Loucy (cell line): Measurements from ENCODE around the gene CCDC186.

Source experiments
- H2AFZ ChIP-seq: fragments of 200-600 bp; sonication (generic); 2 replicates; pipeline ENCODE4 v1.6.0; 2016; ENCODE audit warnings: antibody characterized with exemption, mild to moderate bottlenecking, low read length, moderate library complexity
- H3F3A ChIP-seq: fragments of 200-600 bp; 2 replicates; pipeline ENCODE4 v1.6.0; 2016; ENCODE audit warnings: antibody characterized with exemption, low read depth, mild to moderate bottlenecking
- H3K27me3 ChIP-seq: fragments of 200-600 bp; sonication (generic); 2 replicates; pipeline ENCODE4 v1.6.1; 2014; ENCODE audit warnings: low read length, mild to moderate bottlenecking; ENCODE audit not compliant: insufficient read depth, poor library complexity, severe bottlenecking
- H3K36me3 ChIP-seq: fragments of 200-600 bp; sonication (generic); 2 replicates; pipeline ENCODE4 v1.6.1; 2016; ENCODE audit warnings: low read length; ENCODE audit not compliant: insufficient read depth
- H3K4me1 ChIP-seq: fragments of 200-600 bp; sonication (generic); 2 replicates; pipeline ENCODE4 v1.5.1; 2014; ENCODE audit warnings: low read length, mild to moderate bottlenecking; ENCODE audit not compliant: insufficient read depth, poor library complexity, severe bottlenecking
- H3K4me2 ChIP-seq: fragments of 200-600 bp; sonication (generic); 2 replicates; pipeline ENCODE4 v1.6.0; 2014; ENCODE audit warnings: antibody characterized with exemption, low read length, low read depth, mild to moderate bottlenecking; ENCODE audit not compliant: poor library complexity, severe bottlenecking
- H3K4me3 ChIP-seq: fragments of 200-600 bp; sonication (generic); 2 replicates; pipeline ENCODE4 v1.5.1; 2014; ENCODE audit warnings: low read length, mild to moderate bottlenecking, mixed read lengths; ENCODE audit not compliant: poor library complexity, severe bottlenecking
- H3K79me2 ChIP-seq: fragments of 200-600 bp; sonication (generic); 2 replicates; pipeline ENCODE4 v1.6.1; 2014; ENCODE audit warnings: low read length; ENCODE audit not compliant: insufficient read depth
- H3K9ac ChIP-seq: fragments of 200-600 bp; sonication (generic); 2 replicates; pipeline ENCODE4 v1.6.0; 2014; ENCODE audit warnings: mild to moderate bottlenecking, low read depth, low read length, moderate library complexity; ENCODE audit not compliant: poor library complexity, severe bottlenecking
- H3K9me2 ChIP-seq: fragments of 200-600 bp; sonication (generic); replicated peaks from 2 replicates; pipeline ENCODE4 v1.6.1; 2016; ENCODE audit warnings: low read depth, low read length, mixed read lengths
- H3K9me3 ChIP-seq: fragments of 200-600 bp; sonication (generic); 2 replicates; pipeline ENCODE4 v1.6.1; 2014; ENCODE audit warnings: mild to moderate bottlenecking, antibody characterized with exemption, low read length, low read depth; ENCODE audit not compliant: insufficient read depth
- H4K20me1 ChIP-seq: fragments of 200-600 bp; sonication (generic); 2 replicates; pipeline ENCODE4 v1.6.0; 2014; ENCODE audit warnings: antibody characterized with exemption, low read length, mild to moderate bottlenecking; ENCODE audit not compliant: insufficient read depth, poor library complexity, severe bottlenecking
- EZH2phosphoT487 ChIP-seq: fragments of 200-600 bp; IDR thresholded peaks from 2 replicates; pipeline ENCODE4 v1.6.1; 2018; ENCODE audit warnings: antibody characterized with exemption, mild to moderate bottlenecking, moderate library complexity, borderline replicate concordance
- TF ChIP-seq, protein P1 (sequence below): fragments of 200-600 bp; sonication (generic); conservative IDR thresholded peaks from 2 replicates; pipeline ENCODE4 v1.5.1; 2014; ENCODE audit warnings: mild to moderate bottlenecking, antibody characterized with exemption, low read length

Gene CCDC186

DNA sequence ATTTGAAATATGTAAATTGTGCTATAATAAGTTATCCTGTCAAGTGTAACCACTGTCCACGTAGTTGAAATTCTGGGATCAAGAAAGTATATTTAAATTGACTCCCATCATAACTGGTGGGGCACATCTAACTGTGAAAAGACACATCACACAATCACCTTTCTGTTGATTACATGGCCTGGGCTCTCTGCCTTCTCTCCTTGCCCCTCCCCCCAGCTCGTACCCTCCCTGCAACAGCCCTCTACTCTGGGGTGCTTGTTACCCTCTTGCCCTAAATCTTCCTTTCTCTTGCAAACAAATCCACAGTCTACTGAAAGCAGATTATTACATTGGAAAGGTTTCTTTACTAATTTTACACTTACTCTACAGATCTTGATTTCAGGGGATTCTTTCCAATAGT, 56.3 kb downstream of the CCDC186 start:
- Histone ChIP-seq H3K79me2 (no peaks in the 10 kb centered on the region), H3K27me3 (no peaks in the 10 kb centered on the region), H3K9me2 (no peaks in the 10 kb centered on the region), H3K9me3 (no peaks in the 10 kb centered on the region), H3K4me3 (no peak overlapping the region), H3K4me2 (no peak overlapping the region), H2AFZ (no peak overlapping the region), H4K20me1 (no peaks in the 10 kb centered on the region), H3K4me1 (peaks cover 3% of the 10 kb centered on the region), H3F3A (no peaks in the 10 kb centered on the region), H3K9ac (no peak overlapping the region), H3K36me3 (no peaks in the 10 kb centered on the region)
- TF ChIP-seq, protein P1, sequence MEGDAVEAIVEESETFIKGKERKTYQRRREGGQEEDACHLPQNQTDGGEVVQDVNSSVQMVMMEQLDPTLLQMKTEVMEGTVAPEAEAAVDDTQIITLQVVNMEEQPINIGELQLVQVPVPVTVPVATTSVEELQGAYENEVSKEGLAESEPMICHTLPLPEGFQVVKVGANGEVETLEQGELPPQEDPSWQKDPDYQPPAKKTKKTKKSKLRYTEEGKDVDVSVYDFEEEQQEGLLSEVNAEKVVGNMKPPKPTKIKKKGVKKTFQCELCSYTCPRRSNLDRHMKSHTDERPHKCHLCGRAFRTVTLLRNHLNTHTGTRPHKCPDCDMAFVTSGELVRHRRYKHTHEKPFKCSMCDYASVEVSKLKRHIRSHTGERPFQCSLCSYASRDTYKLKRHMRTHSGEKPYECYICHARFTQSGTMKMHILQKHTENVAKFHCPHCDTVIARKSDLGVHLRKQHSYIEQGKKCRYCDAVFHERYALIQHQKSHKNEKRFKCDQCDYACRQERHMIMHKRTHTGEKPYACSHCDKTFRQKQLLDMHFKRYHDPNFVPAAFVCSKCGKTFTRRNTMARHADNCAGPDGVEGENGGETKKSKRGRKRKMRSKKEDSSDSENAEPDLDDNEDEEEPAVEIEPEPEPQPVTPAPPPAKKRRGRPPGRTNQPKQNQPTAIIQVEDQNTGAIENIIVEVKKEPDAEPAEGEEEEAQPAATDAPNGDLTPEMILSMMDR = no peak
- TF ChIP-seq EZH2phosphoT487 = no peak

DNA sequence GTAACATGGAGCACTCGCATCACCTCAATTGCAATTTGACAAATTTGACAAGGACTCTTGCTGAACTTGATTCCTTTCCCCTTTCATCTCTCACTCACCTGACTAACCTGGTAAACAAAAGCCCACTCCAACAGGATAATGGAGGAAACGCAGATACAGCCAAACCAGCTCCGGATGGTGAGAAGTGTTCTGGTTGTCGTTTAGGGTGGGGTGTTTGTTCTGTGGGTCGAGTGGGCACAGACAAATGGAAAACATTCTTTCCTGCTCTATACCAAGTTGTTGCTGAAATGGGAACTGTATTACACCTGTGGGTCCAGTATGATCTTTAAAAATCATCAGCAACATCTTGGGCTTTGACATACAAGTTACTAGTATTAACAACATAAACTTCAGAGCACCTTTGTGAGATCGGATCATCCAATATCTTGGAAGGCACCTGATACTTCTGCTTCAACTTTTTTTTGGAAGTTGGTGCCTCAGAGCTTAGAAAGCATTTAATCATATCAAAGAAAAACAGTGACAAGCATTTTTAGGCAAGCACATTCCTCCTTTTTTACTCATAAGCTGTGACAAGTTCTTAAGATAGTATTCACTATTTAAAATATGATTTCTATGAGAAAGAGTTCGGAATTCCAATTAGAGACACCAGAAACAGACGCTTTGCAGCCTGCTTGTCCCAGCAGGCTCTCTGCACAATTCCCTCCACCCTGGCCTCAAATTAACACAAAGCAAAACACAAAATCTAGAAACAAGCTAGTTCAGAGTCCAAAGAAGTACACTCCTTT, 58.1 kb downstream of the CCDC186 start:
- H3K9ac ChIP-seq = no peak overlapping the region
- H3K27me3 ChIP-seq = no peaks in the 10 kb centered on the region
- no peak overlapping the region for H3K4me3 ChIP-seq
- H2AFZ ChIP-seq = no peak overlapping the region
- H3K4me2 ChIP-seq = no peak overlapping the region
- no peaks in the 10 kb centered on the region for H3K79me2 ChIP-seq
- H3K9me3 ChIP-seq = no peaks in the 10 kb centered on the region
- H3K4me1 ChIP-seq = peaks cover 3% of the 10 kb centered on the region
- H4K20me1 ChIP-seq = no peaks in the 10 kb centered on the region
- H3K36me3 ChIP-seq = no peaks in the 10 kb centered on the region
- H3K9me2 ChIP-seq = no peaks in the 10 kb centered on the region
- H3F3A ChIP-seq = no peaks in the 10 kb centered on the region
- no peak for TF ChIP-seq EZH2phosphoT487

DNA sequence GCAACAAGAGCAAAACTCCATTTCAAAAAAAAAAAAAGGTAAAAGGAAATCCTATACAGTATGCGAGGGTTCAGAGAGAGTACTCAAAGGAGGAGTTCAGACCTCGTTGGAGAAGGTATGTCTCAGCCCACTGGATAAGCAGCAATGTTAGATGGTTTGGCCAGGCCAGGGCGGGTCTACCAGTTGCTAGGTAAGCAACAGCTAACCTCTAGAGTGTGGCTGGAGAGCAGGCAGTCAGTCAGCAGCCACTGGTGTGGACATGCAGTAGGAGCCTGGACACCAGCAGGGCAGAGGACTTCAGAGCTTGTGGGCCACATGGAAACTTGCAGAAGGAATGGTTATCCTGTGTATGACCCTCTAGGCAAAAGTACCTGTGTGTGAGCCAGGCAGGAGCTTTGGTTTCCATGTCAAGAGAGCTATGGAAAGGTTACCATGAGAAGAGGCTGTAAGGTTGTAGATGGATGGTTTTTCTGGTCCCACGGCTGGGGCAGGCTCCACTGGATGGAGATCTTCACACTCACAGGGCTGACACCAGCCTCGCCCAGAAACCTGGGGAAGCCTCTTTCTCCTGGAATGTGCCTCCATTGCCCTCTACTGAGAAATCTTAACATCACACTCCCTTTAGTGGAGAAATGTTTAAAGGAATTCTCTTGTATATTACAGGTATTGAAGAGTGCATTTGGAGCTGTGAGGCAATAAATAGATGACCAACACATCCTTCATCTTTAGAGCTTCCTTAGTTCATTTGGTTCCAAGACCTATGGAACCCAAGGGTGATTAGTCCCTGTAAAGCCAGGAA, 63.6 kb downstream of the CCDC186 start:
- Histone ChIP-seq H3K9me2 (no peaks in the 10 kb centered on the region), H3K36me3 (no peaks in the 10 kb centered on the region), H3K4me2 (no peak overlapping the region), H3K4me1 (peaks cover 3% of the 10 kb centered on the region), H3K27me3 (no peaks in the 10 kb centered on the region), H3K9me3 (no peaks in the 10 kb centered on the region), H3K4me3 (no peak overlapping the region), H3F3A (no peaks in the 10 kb centered on the region), H2AFZ (no peak overlapping the region), H3K79me2 (no peaks in the 10 kb centered on the region), H3K9ac (no peak overlapping the region), H4K20me1 (no peaks in the 10 kb centered on the region)
- no peak for TF ChIP-seq EZH2phosphoT487
- TF ChIP-seq, protein P1 = peak; percentile 66
